Measurements from ENCODE around the gene PFKP.

Gene PFKP

GRCh38 chr10:3111621-3112163 is 44.3 kb downstream of the PFKP start:
- Histone ChIP-seq H3K4me1 (ENCODE audit: control insufficient read depth, insufficient read depth, low read length) (no peaks in the 10 kb centered on the region), H3K4me3 (ENCODE audit: low read depth, low read length) (no peak overlapping the region), H3K27ac (ENCODE audit: extremely low read depth, low read depth, low read length) (no peak overlapping the region), H3K9me3 (ENCODE audit: control insufficient read depth, insufficient read depth, low read depth, low read length) (no peaks in the 10 kb centered on the region), H3K36me3 (ENCODE audit: control insufficient read depth in 2 of 2, insufficient read depth in 1 of 2, low read length in 2 of 2) (peaks cover 19 to 91% of the 10 kb centered on the region in 2 experiments)
- TF ChIP-seq ZNF530 (tag by site-specific recombination; IDR thresholded peaks at IDR 0.05; ENCODE audit: low read depth) (no peak), MZF1 (tag by site-specific recombination; IDR thresholded peaks at IDR 0.05; ENCODE audit: borderline replicate concordance) (no peak), ZNF211 (tag by site-specific recombination; IDR thresholded peaks at IDR 0.05; ENCODE audit: low read depth) (no peak), ZNF639 (tag by site-specific recombination; IDR thresholded peaks at IDR 0.05) (no peak), ZNF629 (tag by site-specific recombination; IDR thresholded peaks at IDR 0.05) (no peak)
- CTCF ChIA-PET: no interaction called here
- POLR2A ChIA-PET: no interaction called here

- Histone ChIP-seq H3K36me3 (ENCODE audit: control insufficient read depth in 2 of 2, insufficient read depth in 1 of 2, low read length in 2 of 2) (peaks cover 24 to 90% of the 10 kb centered on the region in 2 experiments), H3K9me3 (ENCODE audit: control insufficient read depth, insufficient read depth, low read depth, low read length) (no peaks in the 10 kb centered on the region), H3K4me1 (ENCODE audit: control insufficient read depth, insufficient read depth, low read length) (no peaks in the 10 kb centered on the region), H3K4me3 (ENCODE audit: low read depth, low read length) (no peak overlapping the region), H3K27ac (ENCODE audit: extremely low read depth, low read depth, low read length) (no peak overlapping the region)
- ChIA-PET POLR2A (no interaction called here), CTCF (interaction anchor here (0.7 kb wide), 3 partner anchors 11 to 1653 kb away, joined by 3 read pairs; no protein-coding TSS in a partner anchor)
- TF ChIP-seq ZNF76 (tag by site-specific recombination; IDR thresholded peaks at IDR 0.05; ENCODE audit: borderline replicate concordance, low read depth) (no peak), ZNF658 (tag by site-specific recombination; IDR thresholded peaks at IDR 0.05) (no peak), ZNF26 (tag by site-specific recombination; IDR thresholded peaks at IDR 0.05) (no peak), ZNF426 (tag by site-specific recombination; IDR thresholded peaks at IDR 0.05) (no peak), ZNF623 (tag by site-specific recombination; IDR thresholded peaks at IDR 0.05) (no peak)
Measured at GRCh38 chr10:3113343-3113720, 46.0 kb downstream of the PFKP start.

- ChIA-PET CTCF (no interaction called here), POLR2A (no interaction called here)
- Histone ChIP-seq H3K27ac (ENCODE audit: extremely low read depth, low read depth, low read length) (no peak overlapping the region), H3K9me3 (ENCODE audit: control insufficient read depth, insufficient read depth, low read depth, low read length) (no peaks in the 10 kb centered on the region), H3K4me1 (ENCODE audit: control insufficient read depth, insufficient read depth, low read length) (no peaks in the 10 kb centered on the region), H3K4me3 (ENCODE audit: low read depth, low read length) (no peak overlapping the region), H3K36me3 (ENCODE audit: control insufficient read depth in 2 of 2, insufficient read depth in 1 of 2, low read length in 2 of 2) (peaks cover 14 to 82% of the 10 kb centered on the region in 2 experiments)
- TF ChIP-seq BCL11B (tag by site-specific recombination; IDR thresholded peaks at IDR 0.05; ENCODE audit: low read depth) (no peak), ZNF473 (tag by site-specific recombination; IDR thresholded peaks at IDR 0.05) (no peak), ZNF140 (tag by site-specific recombination; IDR thresholded peaks at IDR 0.05) (no peak), ZFP3 (tag by site-specific recombination; IDR thresholded peaks at IDR 0.05; ENCODE audit: low read depth) (no peak), ZNF777 (tag by site-specific recombination; IDR thresholded peaks at IDR 0.05; ENCODE audit: borderline replicate concordance) (no peak), ZNF626 (tag by site-specific recombination; IDR thresholded peaks at IDR 0.05) (no peak), ZNF629 (tag by site-specific recombination; IDR thresholded peaks at IDR 0.05) (no peak), ZBTB10 (tag by site-specific recombination; IDR thresholded peaks at IDR 0.05) (no peak), ZNF280C (tag by site-specific recombination; IDR thresholded peaks at IDR 0.05) (no peak)
Measured at GRCh38 chr10:3115685-3116084, 48.3 kb downstream of the PFKP start.

Data from HEK293 (cell line).